ENCODE data around the gene IL17C.

IL17C gene

GRCh38 chr16:88680554-88681083, 42.2 kb downstream of the IL17C start:
- DNase-seq (ENCODE audit: low read depth), result no peak
- TF ChIP-seq, protein P1, sequence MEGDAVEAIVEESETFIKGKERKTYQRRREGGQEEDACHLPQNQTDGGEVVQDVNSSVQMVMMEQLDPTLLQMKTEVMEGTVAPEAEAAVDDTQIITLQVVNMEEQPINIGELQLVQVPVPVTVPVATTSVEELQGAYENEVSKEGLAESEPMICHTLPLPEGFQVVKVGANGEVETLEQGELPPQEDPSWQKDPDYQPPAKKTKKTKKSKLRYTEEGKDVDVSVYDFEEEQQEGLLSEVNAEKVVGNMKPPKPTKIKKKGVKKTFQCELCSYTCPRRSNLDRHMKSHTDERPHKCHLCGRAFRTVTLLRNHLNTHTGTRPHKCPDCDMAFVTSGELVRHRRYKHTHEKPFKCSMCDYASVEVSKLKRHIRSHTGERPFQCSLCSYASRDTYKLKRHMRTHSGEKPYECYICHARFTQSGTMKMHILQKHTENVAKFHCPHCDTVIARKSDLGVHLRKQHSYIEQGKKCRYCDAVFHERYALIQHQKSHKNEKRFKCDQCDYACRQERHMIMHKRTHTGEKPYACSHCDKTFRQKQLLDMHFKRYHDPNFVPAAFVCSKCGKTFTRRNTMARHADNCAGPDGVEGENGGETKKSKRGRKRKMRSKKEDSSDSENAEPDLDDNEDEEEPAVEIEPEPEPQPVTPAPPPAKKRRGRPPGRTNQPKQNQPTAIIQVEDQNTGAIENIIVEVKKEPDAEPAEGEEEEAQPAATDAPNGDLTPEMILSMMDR (conservative IDR thresholded peaks at IDR 0.05; ENCODE audit: low read depth, low read length), result no peak

DNA sequence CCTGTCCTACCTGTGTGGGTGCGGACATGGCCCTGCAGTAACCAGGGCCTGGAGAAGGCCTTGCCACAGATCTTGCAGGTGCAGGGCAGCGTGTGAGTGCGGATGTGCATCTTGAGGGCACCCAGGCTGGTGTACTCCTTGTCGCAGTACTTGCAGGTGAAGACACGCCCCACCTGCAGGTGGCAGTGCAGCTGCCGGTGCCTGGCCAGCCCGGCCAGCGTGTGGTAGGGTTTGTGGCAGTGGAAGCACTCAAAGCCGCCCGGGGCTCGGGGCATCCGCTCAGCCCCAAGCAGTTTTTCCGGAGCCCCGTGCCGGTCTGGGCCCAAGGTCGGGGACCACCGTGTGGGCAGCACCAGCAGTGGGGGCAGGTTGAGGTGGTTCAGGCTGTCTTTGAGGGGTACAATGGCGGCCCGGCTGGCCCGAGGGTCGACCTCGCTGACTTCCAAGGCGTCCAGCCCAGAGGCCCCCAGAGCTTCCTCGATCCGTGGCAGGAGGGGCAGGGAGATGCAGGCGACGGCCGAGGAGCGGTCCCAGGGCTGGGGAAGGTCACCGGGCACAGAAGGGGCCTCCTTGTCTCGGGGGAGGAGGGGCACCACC, 42.8 kb downstream of the IL17C start:
- no peak for DNase-seq (ENCODE audit: low read depth)
- TF ChIP-seq, protein P1 (conservative IDR thresholded peaks at IDR 0.05; ENCODE audit: low read depth, low read length), result peak; percentile 58
- no peak overlapping the region for H3K4me3 ChIP-seq (ENCODE audit: low read length)

More at GRCh38 chr16:88680554-88681083, 42.2 kb downstream of the IL17C start:
- H3K4me3 ChIP-seq (ENCODE audit: low read length), result no peak overlapping the region

DNA sequence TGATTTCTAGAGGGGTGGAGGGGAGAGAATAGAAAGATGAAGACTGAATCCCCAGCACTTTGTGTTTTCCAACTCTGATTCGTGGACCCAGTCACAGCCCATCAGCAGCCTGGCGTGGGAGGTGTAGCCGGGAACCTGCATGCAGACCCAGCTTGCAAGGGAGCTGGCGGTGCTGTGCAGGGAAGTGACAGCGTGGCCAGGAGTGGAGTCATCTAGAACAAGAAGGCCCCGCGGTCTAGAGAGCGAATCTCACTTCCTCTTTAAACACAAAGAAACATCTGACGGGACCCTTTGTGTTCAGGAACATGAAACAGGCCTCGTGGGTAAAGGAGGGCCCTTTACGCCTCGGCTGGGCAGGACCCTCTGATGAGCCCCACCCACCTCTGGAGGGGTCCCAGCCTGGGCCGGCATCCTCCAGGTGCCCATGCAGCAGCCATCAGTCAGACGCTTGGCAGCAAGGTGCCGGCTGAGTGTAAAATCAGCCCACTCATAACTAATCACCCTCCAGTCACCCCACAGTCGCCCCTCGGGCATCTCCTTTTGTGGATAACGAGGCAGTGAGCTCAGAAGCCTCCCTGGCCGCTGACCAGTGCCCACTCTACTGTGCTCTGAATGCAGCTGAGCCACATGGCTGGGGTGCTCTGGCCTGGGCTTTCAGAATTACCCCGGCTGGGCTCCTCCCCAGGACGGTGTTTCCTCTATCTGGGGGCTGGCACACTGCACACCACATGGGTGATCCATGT, 43.5 kb downstream of the IL17C start:
- TF ChIP-seq, protein P1 (conservative IDR thresholded peaks at IDR 0.05; ENCODE audit: low read depth, low read length), result no peak
- no peak overlapping the region for H3K4me3 ChIP-seq (ENCODE audit: low read length)
- DNase-seq (ENCODE audit: low read depth), result no peak

- no peak overlapping the region for H3K4me3 ChIP-seq (ENCODE audit: low read length)
- no peak for DNase-seq (ENCODE audit: low read depth)
- TF ChIP-seq, protein P1 (conservative IDR thresholded peaks at IDR 0.05; ENCODE audit: low read depth, low read length), result no peak
These were observed 46.3 kb downstream of the IL17C start for GRCh38 chr16:88684569-88685155.

DNA sequence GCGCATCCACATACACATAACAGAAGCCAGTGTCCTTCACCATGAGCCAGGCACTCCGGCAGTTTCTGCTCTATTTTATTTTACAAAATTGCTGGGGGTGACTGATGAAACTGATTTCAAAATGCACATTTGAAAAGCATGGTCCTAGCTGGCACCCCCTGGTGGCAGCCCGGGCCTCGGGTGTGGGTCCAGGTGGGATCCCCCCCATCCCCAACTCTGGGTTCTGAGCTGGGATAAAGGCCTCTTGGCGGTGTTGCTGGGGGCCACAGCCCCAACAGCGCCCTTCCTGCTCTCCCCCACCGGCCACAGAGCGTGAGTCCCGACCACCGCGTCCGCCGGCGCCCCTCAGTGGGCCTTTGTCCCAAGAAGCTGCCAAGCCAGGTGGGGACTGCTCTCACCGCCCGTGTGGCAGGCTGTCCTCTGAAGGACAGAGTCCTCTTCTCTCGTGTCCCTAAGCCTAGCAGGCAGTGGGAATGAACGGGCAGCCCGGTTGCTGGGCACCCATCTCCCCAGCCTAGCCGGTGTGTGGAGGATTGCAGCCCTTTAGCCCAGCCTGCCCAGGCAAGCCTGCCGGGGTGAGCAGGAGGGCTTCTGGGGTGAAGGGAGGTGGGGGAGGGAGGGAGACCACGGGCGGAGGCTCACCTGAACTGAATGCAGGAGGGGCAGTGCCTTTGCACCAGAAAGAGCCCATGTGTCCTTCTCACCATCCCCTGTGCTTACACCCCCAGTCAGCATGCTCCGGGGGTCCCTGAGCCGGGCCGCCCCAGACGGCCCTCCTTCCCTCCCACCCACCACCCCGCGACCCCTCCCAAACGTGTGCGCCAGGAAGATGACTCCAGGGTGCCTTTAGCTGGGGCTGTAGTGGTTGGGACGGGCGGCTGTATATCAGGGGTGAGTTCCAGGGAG, 47.0 kb downstream of the IL17C start:
- no peak for DNase-seq (ENCODE audit: low read depth)
- TF ChIP-seq, protein P1 (conservative IDR thresholded peaks at IDR 0.05; ENCODE audit: low read depth, low read length), result peak; percentile 89
- peak overlapping the region; percentile 50 for H3K4me3 ChIP-seq (ENCODE audit: low read length)

DNA sequence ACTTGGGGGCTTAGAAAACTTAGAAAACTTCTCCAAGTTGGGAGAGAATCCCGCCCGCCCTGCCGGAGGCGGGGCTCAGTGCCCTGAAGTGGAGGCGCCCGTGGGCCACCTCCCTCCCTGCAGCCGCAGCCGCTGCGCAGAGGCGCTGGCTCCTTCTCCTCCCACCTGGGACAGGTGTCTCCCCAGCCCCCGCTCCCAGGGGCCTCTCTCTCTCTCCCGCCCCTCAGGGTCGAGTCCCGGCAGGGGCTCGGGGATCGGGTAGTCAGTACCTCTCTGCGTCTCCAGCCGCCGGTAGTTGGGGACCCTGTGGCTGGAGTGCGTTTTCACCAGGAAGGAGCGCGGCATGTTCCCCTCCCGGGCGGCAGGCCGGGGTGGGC, 47.7 kb downstream of the IL17C start:
- peak overlapping the region; percentile 50 for H3K4me3 ChIP-seq (ENCODE audit: low read length)
- DNase-seq (ENCODE audit: low read depth), result no peak
- TF ChIP-seq, protein P1 (conservative IDR thresholded peaks at IDR 0.05; ENCODE audit: low read depth, low read length), result no peak

Data from retinal pigment epithelial cell (primary cell).